Mononuclear cell (primary cell): ENCODE results near the gene TRIM65. TPM values are rescaled to one million over a fixed set of nuclear protein-coding genes. Genes with fewer than 3 reads are reported as not detected.
A peak's percentile ranks its signal among the peaks of the same experiment; 100 is the strongest.
"Not testable (repeated sequence)": the region's sequence is repeated elsewhere in the genome, so short reads cannot be mapped to it uniquely, and the experiment has no call there.

ENCODE experiments used
- H3K27me3 ChIP-seq: 2 replicates; pipeline ENCODE4 v1.6.0; 2011; ENCODE audit warnings: low read length, control low read depth; ENCODE audit not compliant: insufficient read depth
- H3K4me1 ChIP-seq: 2 replicates; pipeline ENCODE4 v1.5.1; 2011; ENCODE audit warnings: mild to moderate bottlenecking, low read length, control low read depth; ENCODE audit not compliant: insufficient read depth
- H3K4me3 ChIP-seq: 2 replicates; pipeline ENCODE4 v1.5.1; 2011; ENCODE audit warnings: mild to moderate bottlenecking, low read length, moderate library complexity
- H3K9me3 ChIP-seq: 2 replicates; pipeline ENCODE4 v1.5.1; 2011; ENCODE audit warnings: low read depth, mild to moderate bottlenecking, control low read depth, low read length
- total RNA-seq: library from RNA; depleted of rRNA; stranded (reverse); fragments of >200 nt; gene quantifications from one replicate; pipeline ENCODE4 v1.2.3, GENCODE V29; 2012

Gene TRIM65
- total RNA-seq, 1 donor = 5.8 TPM

- Histone ChIP-seq H3K9me3 (no peaks in the 10 kb centered on the region), H3K4me3 (no peak overlapping the region), H3K27me3 (no peaks in the 10 kb centered on the region), H3K4me1 (peaks cover 53% of the 10 kb centered on the region)
These were observed 34.8 kb downstream of the TRIM65 start for GRCh38 chr17:75861927-75862317.

- H3K4me3 ChIP-seq, H3K9me3 ChIP-seq, H3K27me3 ChIP-seq: not testable (repeated sequence)
- H3K4me1 ChIP-seq = peaks cover 56% of the 10 kb centered on the region
These were observed 37.4 kb downstream of the TRIM65 start for GRCh38 chr17:75859358-75859757.

- Histone ChIP-seq H3K4me1 (peaks cover 61% of the 10 kb centered on the region), H3K4me3 (peak overlapping the region; percentile 85), H3K9me3 (no peaks in the 10 kb centered on the region), H3K27me3 (no peaks in the 10 kb centered on the region)
These were observed 40.5 kb downstream of the TRIM65 start for GRCh38 chr17:75856062-75856756.

- Histone ChIP-seq H3K9me3 (no peaks in the 10 kb centered on the region), H3K4me1 (peaks cover 58% of the 10 kb centered on the region), H3K27me3 (no peaks in the 10 kb centered on the region), H3K4me3 (peak within 1 kb of the TSS; percentile 85)
These were observed 41.3 kb downstream of the TRIM65 start, which contains the start of gene WBP2 for GRCh38 chr17:75855310-75856061. TSS of gene WBP2 (minus strand) at chr17:75855335. CDS start at chr17:75855297, 38 bp downstream.

- Histone ChIP-seq H3K27me3 (no peaks in the 10 kb centered on the region), H3K9me3 (no peaks in the 10 kb centered on the region), H3K4me3 (peak overlapping the region; percentile 85), H3K4me1 (peaks cover 56% of the 10 kb centered on the region)
These were observed 41.9 kb downstream of the TRIM65 start for GRCh38 chr17:75854881-75855309.

GRCh38 chr17:75854101-75854748 is 42.5 kb downstream of the TRIM65 start:
- Histone ChIP-seq H3K4me1 (peaks cover 49% of the 10 kb centered on the region), H3K9me3 (no peaks in the 10 kb centered on the region), H3K4me3 (peak overlapping the region; percentile 85), H3K27me3 (no peaks in the 10 kb centered on the region)

GRCh38 chr17:75853433-75853832 is 43.3 kb downstream of the TRIM65 start:
- Histone ChIP-seq H3K27me3 (no peaks in the 10 kb centered on the region), H3K9me3 (no peaks in the 10 kb centered on the region), H3K4me1 (peaks cover 43% of the 10 kb centered on the region), H3K4me3 (no peak overlapping the region)

GRCh38 chr17:75851693-75851991 is 45.1 kb downstream of the TRIM65 start:
- not testable (repeated sequence) for H3K9me3 ChIP-seq, H3K27me3 ChIP-seq, H3K4me3 ChIP-seq
- H3K4me1 ChIP-seq = peaks cover 30% of the 10 kb centered on the region

- Histone ChIP-seq H3K27me3 (no peaks in the 10 kb centered on the region), H3K4me3 (no peak overlapping the region), H3K4me1 (peaks cover 27% of the 10 kb centered on the region), H3K9me3 (no peaks in the 10 kb centered on the region)
These were observed 45.6 kb downstream of the TRIM65 start for GRCh38 chr17:75850928-75851692.

GRCh38 chr17:75849724-75850123 is 47.0 kb downstream of the TRIM65 start:
- Histone ChIP-seq H3K27me3 (no peaks in the 10 kb centered on the region), H3K4me1 (peaks cover 39% of the 10 kb centered on the region)

GRCh38 chr17:75849279-75849646 is 47.5 kb downstream of the TRIM65 start:
- Histone ChIP-seq H3K4me1 (peaks cover 36% of the 10 kb centered on the region), H3K27me3 (no peaks in the 10 kb centered on the region), H3K4me3 (no peak overlapping the region), H3K9me3 (no peaks in the 10 kb centered on the region)

More at GRCh38 chr17:75849724-75850123, 47.0 kb downstream of the TRIM65 start:
- Histone ChIP-seq H3K9me3 (no peaks in the 10 kb centered on the region), H3K4me3 (no peak overlapping the region)

- Histone ChIP-seq H3K9me3 (no peaks in the 10 kb centered on the region), H3K4me3 (no peak overlapping the region), H3K4me1 (peaks cover 30% of the 10 kb centered on the region), H3K27me3 (no peaks in the 10 kb centered on the region)
These were observed 48.0 kb downstream of the TRIM65 start for GRCh38 chr17:75848523-75849278.

GRCh38 chr17:75847614-75848522 is 48.9 kb downstream of the TRIM65 start:
- Histone ChIP-seq H3K9me3 (no peaks in the 10 kb centered on the region), H3K27me3 (no peaks in the 10 kb centered on the region), H3K4me1 (peaks cover 27% of the 10 kb centered on the region), H3K4me3 (no peak overlapping the region)
